ENCODE data around the gene UBAP2.

Gene UBAP2

GRCh38 chr9:34048727-34049629 lies at the start of gene UBAP2:
UBAP2 (minus strand) TSS chr9:34048887; CDS start chr9:34017148, 31,739 bp downstream.
- peak; percentile 98 for DNase-seq (ENCODE audit: low spot score)

- DNase-seq (ENCODE audit: low spot score): no peak
Measured at GRCh38 chr9:34098307-34098706, 49.6 kb upstream of the UBAP2 start.

GRCh38 chr9:34097865-34098264 lies 49.2 kb upstream of the UBAP2 start:
- DNase-seq (ENCODE audit: low spot score): no peak

GRCh38 chr9:34096751-34097150 lies 48.1 kb upstream of the UBAP2 start:
- no peak for DNase-seq (ENCODE audit: low spot score)

- DNase-seq (ENCODE audit: low spot score): no peak
Measured at GRCh38 chr9:34093578-34093977, 44.9 kb upstream of the UBAP2 start.

GRCh38 chr9:34089311-34089710 lies 40.6 kb upstream of the UBAP2 start:
- no peak for DNase-seq (ENCODE audit: low spot score)

GRCh38 chr9:34087370-34087769 lies 38.7 kb upstream of the UBAP2 start:
- DNase-seq (ENCODE audit: low spot score): no peak

GRCh38 chr9:34086864-34087263 lies 38.2 kb upstream of the UBAP2 start:
- no peak for DNase-seq (ENCODE audit: low spot score)

GRCh38 chr9:34085581-34086500 lies 37.2 kb upstream of the UBAP2 start:
- peak; percentile 32 for DNase-seq (ENCODE audit: low spot score)

- DNase-seq (ENCODE audit: low spot score): peak; percentile 91
Measured at GRCh38 chr9:34084562-34084961, 35.9 kb upstream of the UBAP2 start.

- no peak for DNase-seq (ENCODE audit: low spot score)
Measured at GRCh38 chr9:34079181-34079580, 30.5 kb upstream of the UBAP2 start.

GRCh38 chr9:34072868-34073590 lies 24.3 kb upstream of the UBAP2 start:
- no peak for DNase-seq (ENCODE audit: low spot score)

- DNase-seq (ENCODE audit: low spot score): no peak
Measured at GRCh38 chr9:34072410-34072809, 23.7 kb upstream of the UBAP2 start.

- no peak for DNase-seq (ENCODE audit: low spot score)
Measured at GRCh38 chr9:34070606-34071324, 22.1 kb upstream of the UBAP2 start.

GRCh38 chr9:34069831-34070230 lies 21.1 kb upstream of the UBAP2 start:
- no peak for DNase-seq (ENCODE audit: low spot score)

- DNase-seq (ENCODE audit: low spot score): no peak
Measured at GRCh38 chr9:34065541-34065940, 16.9 kb upstream of the UBAP2 start.

GRCh38 chr9:34059954-34060353 lies 11.3 kb upstream of the UBAP2 start:
- DNase-seq (ENCODE audit: low spot score): no peak

GRCh38 chr9:34059281-34059680 lies 10.6 kb upstream of the UBAP2 start:
- no peak for DNase-seq (ENCODE audit: low spot score)

GRCh38 chr9:34049630-34050384 lies 1.1 kb upstream of the UBAP2 start:
- DNase-seq (ENCODE audit: low spot score): no peak

GRCh38 chr9:34047864-34048726 lies 592 bp downstream of the UBAP2 start:
- peak; percentile 14 for DNase-seq (ENCODE audit: low spot score)

Measured in pons (tissue), 1 donor.